HEK293 (cell line): ENCODE data around the gene KLHL7.

ENCODE experiments used
- CTCF ChIA-PET: fragments of 350-600 bp; formaldehyde crosslinking; extraction: SDS; loops from one replicate; lab custom pipeline; 2021; ENCODE audit warnings: antibody characterized with exemption; lab: Yijun Ruan, JAX
- POLR2A ChIA-PET: fragments of 300-600 bp; formaldehyde crosslinking; extraction: SDS; loops from one replicate; lab custom pipeline; 2020; ENCODE audit warnings: antibody characterized with exemption, inconsistent platforms; lab: Yijun Ruan, JAX
- H3K27ac ChIP-seq: fragments of 200-500 bp; sonication (Bioruptor generic); 2 replicates; pipeline ENCODE4 v1.5.1; 2014; ENCODE audit warnings: low read depth, low read length, control low read depth, inconsistent platforms; ENCODE audit errors: extremely low read depth
- H3K36me3 ChIP-seq, 2 experiments: fragments of 200-500 bp in 1 of 2; sonication (Bioruptor generic) in 1 of 2; 1 replicate in 1 of 2; 2 replicates in 1 of 2; pipeline ENCODE4 v1.5.1; 2014 to 2017; ENCODE audit warnings: inconsistent platforms in 2 of 2, low read length in 2 of 2; ENCODE audit not compliant: control insufficient read depth in 2 of 2, insufficient read depth in 1 of 2
- H3K4me1 ChIP-seq: fragments of 200-500 bp; sonication (Bioruptor generic); 2 replicates; pipeline ENCODE4 v1.5.1; 2014; ENCODE audit warnings: mild to moderate bottlenecking, low read length, inconsistent platforms; ENCODE audit not compliant: control insufficient read depth, insufficient read depth
- H3K4me3 ChIP-seq: 2 replicates; pipeline ENCODE4 v1.5.1; 2011; ENCODE audit warnings: low read depth, mild to moderate bottlenecking, control low read depth, low read length, moderate library complexity
- H3K9me3 ChIP-seq: fragments of 200-500 bp; sonication (Bioruptor generic); 2 replicates; pipeline ENCODE4 v1.5.1; 2014; ENCODE audit warnings: low read depth, low read length, inconsistent platforms; ENCODE audit not compliant: control insufficient read depth, insufficient read depth
- HOXD13 ChIP-seq: sonication (generic); formaldehyde crosslinking; IDR thresholded peaks from 2 replicates; pipeline ENCODE4 v1.8.0; 2022; ENCODE audit warnings: missing genetic modification reagents, borderline replicate concordance
- KLF1 ChIP-seq: fragments of 450-650 bp; formaldehyde crosslinking; IDR thresholded peaks from 2 replicates; pipeline ENCODE4 v1.5.1; 2016; ENCODE audit warnings: missing biosample characterization, missing genetic modification characterization
- ZFP69B ChIP-seq: fragments of 450-650 bp; formaldehyde crosslinking; IDR thresholded peaks from 2 replicates; pipeline ENCODE4 v1.5.1; 2016; ENCODE audit warnings: missing biosample characterization, missing genetic modification characterization
- ZNF10 ChIP-seq: fragments of 450-650 bp; formaldehyde crosslinking; IDR thresholded peaks from 2 replicates; pipeline ENCODE4 v1.5.1; 2017; ENCODE audit warnings: missing biosample characterization, missing genetic modification characterization
- ZNF114 ChIP-seq: fragments of 450-650 bp; formaldehyde crosslinking; IDR thresholded peaks from 2 replicates; pipeline ENCODE4 v1.5.0; 2017; ENCODE audit warnings: missing biosample characterization, missing genetic modification characterization
- ZNF140 ChIP-seq: fragments of 450-650 bp; formaldehyde crosslinking; IDR thresholded peaks from 2 replicates; pipeline ENCODE4 v1.5.1; 2016; ENCODE audit warnings: missing biosample characterization, missing genetic modification characterization
- ZNF157 ChIP-seq: fragments of 450-650 bp; formaldehyde crosslinking; IDR thresholded peaks from 2 replicates; pipeline ENCODE4 v1.5.1; 2016; ENCODE audit warnings: missing biosample characterization, missing genetic modification characterization
- ZNF184 ChIP-seq: fragments of 450-650 bp; IDR thresholded peaks from 2 replicates; pipeline ENCODE4 v1.5.1; 2018; ENCODE audit warnings: missing biosample characterization, mild to moderate bottlenecking, missing genetic modification characterization
- ZNF214 ChIP-seq: fragments of 450-650 bp; formaldehyde crosslinking; IDR thresholded peaks from 2 replicates; pipeline ENCODE4 v1.5.1; 2017; ENCODE audit warnings: missing biosample characterization, mild to moderate bottlenecking, missing genetic modification characterization, borderline replicate concordance
- ZNF221 ChIP-seq: fragments of 450-650 bp; formaldehyde crosslinking; IDR thresholded peaks from 2 replicates; pipeline ENCODE4 v1.5.1; 2017; ENCODE audit warnings: missing biosample characterization, missing genetic modification characterization, borderline replicate concordance
- ZNF433 ChIP-seq: fragments of 450-650 bp; formaldehyde crosslinking; IDR thresholded peaks from 2 replicates; pipeline ENCODE4 v1.5.1; 2016; ENCODE audit warnings: missing biosample characterization, missing genetic modification characterization, low read depth
- ZNF571 ChIP-seq: fragments of 450-650 bp; formaldehyde crosslinking; IDR thresholded peaks from 2 replicates; pipeline ENCODE4 v1.5.0; 2017; ENCODE audit warnings: missing biosample characterization, missing genetic modification characterization
- TF ChIP-seq, protein P1 (sequence below): fragments of 450-650 bp; formaldehyde crosslinking; IDR thresholded peaks from 2 replicates; pipeline ENCODE4 v1.5.1; 2016; ENCODE audit warnings: missing biosample characterization, missing genetic modification characterization
- TF ChIP-seq, protein P2 (sequence below): fragments of 450-650 bp; formaldehyde crosslinking; IDR thresholded peaks from 2 replicates; pipeline ENCODE4 v1.5.1; 2016; ENCODE audit warnings: missing biosample characterization, missing genetic modification characterization
- TF ChIP-seq, protein P3 (sequence below): fragments of 450-650 bp; formaldehyde crosslinking; IDR thresholded peaks from 2 replicates; pipeline ENCODE4 v1.5.1; 2016; ENCODE audit warnings: missing biosample characterization, missing genetic modification characterization
- TF ChIP-seq, protein P4 (sequence below): fragments of 450-650 bp; formaldehyde crosslinking; IDR thresholded peaks from 2 replicates; pipeline ENCODE4 v1.5.1; 2016; ENCODE audit warnings: missing biosample characterization, missing genetic modification characterization

Gene KLHL7

DNA sequence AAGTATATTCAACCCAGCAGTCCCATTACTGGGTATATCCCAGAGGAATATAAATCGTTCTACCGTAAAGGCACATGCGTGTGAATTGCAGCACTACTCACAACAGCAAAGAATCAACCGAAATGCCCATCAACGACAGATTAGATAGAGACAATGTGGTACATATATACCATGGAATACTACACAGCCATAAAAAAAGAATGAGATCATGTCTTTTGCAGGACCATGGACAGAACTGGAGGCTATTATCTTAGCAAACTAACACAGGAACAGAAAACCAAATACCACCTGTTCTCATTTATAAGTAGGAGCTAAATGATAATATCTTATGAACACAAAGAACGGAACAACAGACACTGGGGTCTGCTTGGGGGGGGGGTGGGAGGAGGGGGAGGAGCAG lies 44.3 kb upstream of the KLHL7 start:
- Histone ChIP-seq H3K27ac (no peak overlapping the region), H3K4me1 (no peaks in the 10 kb centered on the region; the same call in 1 of the 2 replicates), H3K36me3 (no peaks in the 10 kb centered on the region), H3K9me3 (no peaks in the 10 kb centered on the region), H3K4me3 (no peak overlapping the region)
- POLR2A ChIA-PET: no interaction called here
- CTCF ChIA-PET: interaction anchor here (1.0 kb wide), 1 partner anchor 333 kb away, joined by 3 read pairs; no protein-coding TSS in a partner anchor
- TF ChIP-seq ZNF184 (no peak), ZFP69B (tag by site-specific recombination) (no peak), ZNF433 (tag by site-specific recombination) (no peak), ZNF157 (tag by site-specific recombination) (no peak)
- TF ChIP-seq, protein P1, sequence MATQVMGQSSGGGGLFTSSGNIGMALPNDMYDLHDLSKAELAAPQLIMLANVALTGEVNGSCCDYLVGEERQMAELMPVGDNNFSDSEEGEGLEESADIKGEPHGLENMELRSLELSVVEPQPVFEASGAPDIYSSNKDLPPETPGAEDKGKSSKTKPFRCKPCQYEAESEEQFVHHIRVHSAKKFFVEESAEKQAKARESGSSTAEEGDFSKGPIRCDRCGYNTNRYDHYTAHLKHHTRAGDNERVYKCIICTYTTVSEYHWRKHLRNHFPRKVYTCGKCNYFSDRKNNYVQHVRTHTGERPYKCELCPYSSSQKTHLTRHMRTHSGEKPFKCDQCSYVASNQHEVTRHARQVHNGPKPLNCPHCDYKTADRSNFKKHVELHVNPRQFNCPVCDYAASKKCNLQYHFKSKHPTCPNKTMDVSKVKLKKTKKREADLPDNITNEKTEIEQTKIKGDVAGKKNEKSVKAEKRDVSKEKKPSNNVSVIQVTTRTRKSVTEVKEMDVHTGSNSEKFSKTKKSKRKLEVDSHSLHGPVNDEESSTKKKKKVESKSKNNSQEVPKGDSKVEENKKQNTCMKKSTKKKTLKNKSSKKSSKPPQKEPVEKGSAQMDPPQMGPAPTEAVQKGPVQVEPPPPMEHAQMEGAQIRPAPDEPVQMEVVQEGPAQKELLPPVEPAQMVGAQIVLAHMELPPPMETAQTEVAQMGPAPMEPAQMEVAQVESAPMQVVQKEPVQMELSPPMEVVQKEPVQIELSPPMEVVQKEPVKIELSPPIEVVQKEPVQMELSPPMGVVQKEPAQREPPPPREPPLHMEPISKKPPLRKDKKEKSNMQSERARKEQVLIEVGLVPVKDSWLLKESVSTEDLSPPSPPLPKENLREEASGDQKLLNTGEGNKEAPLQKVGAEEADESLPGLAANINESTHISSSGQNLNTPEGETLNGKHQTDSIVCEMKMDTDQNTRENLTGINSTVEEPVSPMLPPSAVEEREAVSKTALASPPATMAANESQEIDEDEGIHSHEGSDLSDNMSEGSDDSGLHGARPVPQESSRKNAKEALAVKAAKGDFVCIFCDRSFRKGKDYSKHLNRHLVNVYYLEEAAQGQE (tag by site-specific recombination): 0 out of 2 replicates have a peak, but pooled peaks have one; percentile 12
- TF ChIP-seq, protein P2, sequence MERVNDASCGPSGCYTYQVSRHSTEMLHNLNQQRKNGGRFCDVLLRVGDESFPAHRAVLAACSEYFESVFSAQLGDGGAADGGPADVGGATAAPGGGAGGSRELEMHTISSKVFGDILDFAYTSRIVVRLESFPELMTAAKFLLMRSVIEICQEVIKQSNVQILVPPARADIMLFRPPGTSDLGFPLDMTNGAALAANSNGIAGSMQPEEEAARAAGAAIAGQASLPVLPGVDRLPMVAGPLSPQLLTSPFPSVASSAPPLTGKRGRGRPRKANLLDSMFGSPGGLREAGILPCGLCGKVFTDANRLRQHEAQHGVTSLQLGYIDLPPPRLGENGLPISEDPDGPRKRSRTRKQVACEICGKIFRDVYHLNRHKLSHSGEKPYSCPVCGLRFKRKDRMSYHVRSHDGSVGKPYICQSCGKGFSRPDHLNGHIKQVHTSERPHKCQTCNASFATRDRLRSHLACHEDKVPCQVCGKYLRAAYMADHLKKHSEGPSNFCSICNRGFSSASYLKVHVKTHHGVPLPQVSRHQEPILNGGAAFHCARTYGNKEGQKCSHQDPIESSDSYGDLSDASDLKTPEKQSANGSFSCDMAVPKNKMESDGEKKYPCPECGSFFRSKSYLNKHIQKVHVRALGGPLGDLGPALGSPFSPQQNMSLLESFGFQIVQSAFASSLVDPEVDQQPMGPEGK: no peak

DNA sequence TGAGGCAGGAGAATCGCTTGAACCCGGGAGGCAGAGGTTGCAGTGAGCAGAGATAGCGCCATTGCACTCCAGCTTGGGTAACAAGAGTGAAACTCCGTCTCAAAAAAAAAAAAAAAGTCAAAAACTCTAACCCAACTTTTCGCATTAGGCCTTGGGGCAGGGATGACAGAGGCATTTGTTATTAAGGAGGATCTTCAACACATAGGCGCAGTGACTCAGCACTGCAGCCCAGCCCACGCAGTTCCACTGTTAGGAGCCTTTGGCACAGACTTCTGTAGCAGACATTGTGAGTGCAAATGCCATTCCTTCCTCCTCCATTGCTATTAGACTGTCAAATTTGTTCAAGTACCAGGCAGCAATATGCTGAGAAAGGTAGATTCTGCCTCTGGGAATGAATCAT lies 43.1 kb upstream of the KLHL7 start:
- TF ChIP-seq ZNF10 (tag by site-specific recombination) (no peak), ZNF140 (tag by site-specific recombination) (no peak), ZNF221 (tag by site-specific recombination) (no peak), KLF1 (tag by site-specific recombination) (no peak), HOXD13 (no peak), ZNF571 (tag by site-specific recombination) (no peak), ZNF214 (no peak), ZNF114 (tag by site-specific recombination) (no peak)
- TF ChIP-seq, protein P3, sequence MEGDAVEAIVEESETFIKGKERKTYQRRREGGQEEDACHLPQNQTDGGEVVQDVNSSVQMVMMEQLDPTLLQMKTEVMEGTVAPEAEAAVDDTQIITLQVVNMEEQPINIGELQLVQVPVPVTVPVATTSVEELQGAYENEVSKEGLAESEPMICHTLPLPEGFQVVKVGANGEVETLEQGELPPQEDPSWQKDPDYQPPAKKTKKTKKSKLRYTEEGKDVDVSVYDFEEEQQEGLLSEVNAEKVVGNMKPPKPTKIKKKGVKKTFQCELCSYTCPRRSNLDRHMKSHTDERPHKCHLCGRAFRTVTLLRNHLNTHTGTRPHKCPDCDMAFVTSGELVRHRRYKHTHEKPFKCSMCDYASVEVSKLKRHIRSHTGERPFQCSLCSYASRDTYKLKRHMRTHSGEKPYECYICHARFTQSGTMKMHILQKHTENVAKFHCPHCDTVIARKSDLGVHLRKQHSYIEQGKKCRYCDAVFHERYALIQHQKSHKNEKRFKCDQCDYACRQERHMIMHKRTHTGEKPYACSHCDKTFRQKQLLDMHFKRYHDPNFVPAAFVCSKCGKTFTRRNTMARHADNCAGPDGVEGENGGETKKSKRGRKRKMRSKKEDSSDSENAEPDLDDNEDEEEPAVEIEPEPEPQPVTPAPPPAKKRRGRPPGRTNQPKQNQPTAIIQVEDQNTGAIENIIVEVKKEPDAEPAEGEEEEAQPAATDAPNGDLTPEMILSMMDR: no peak
- TF ChIP-seq, protein P4, sequence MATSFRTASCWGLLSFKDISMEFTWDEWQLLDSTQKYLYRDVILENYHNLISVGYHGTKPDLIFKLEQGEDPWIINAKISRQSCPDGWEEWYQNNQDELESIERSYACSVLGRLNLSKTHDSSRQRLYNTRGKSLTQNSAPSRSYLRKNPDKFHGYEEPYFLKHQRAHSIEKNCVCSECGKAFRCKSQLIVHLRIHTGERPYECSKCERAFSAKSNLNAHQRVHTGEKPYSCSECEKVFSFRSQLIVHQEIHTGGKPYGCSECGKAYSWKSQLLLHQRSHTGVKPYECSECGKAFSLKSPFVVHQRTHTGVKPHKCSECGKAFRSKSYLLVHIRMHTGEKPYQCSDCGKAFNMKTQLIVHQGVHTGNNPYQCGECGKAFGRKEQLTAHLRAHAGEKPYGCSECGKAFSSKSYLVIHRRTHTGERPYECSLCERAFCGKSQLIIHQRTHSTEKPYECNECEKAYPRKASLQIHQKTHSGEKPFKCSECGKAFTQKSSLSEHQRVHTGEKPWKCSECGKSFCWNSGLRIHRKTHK (tag by site-specific recombination): no peak
- no peak overlapping the region for H3K4me3 ChIP-seq
- no peaks in the 10 kb centered on the region for H3K36me3 ChIP-seq
- ChIA-PET CTCF (interaction anchor here (0.7 kb wide), 1 partner anchor 503 kb away, joined by 3 read pairs; no protein-coding TSS in a partner anchor), POLR2A (no interaction called here)
- H3K4me1 ChIP-seq: no peaks in the 10 kb centered on the region; the same call in 1 of the 2 replicates
- H3K9me3 ChIP-seq: no peaks in the 10 kb centered on the region
- no peak overlapping the region for H3K27ac ChIP-seq
